ENCODE data around the gene DVL1.
A peak's percentile ranks its signal among the peaks of the same experiment; 100 is the strongest.

Gene DVL1

DNA sequence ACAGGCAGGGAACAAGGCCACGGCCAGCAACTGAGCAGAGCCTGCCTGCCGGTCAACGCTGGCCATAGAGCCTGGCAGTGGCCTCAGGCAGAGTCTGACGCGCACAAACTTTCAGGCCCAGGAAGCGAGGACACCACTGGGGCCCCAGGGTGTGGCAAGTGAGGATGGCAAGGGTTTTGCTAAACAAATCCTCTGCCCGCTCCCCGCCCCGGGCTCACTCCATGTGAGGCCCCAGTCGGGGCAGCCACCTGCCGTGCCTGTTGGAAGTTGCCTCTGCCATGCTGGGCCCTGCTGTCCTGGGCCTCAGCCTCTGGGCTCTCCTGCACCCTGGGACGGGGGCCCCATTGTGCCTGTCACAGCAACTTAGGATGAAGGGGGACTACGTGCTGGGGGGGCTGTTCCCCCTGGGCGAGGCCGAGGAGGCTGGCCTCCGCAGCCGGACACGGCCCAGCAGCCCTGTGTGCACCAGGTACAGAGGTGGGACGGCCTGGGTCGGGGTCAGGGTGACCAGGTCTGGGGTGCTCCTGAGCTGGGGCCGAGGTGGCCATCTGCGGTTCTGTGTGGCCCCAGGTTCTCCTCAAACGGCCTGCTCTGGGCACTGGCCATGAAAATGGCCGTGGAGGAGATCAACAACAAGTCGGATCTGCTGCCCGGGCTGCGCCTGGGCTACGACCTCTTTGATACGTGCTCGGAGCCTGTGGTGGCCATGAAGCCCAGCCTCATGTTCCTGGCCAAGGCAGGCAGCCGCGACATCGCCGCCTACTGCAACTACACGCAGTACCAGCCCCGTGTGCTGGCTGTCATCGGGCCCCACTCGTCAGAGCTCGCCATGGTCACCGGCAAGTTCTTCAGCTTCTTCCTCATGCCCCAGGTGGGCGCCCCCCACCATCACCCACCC, 17.9 kb downstream of the DVL1 start, which contains the start of gene TAS1R3:
Gene TAS1R3 (plus strand): TSS at position 213 of the 898 bp plus-strand sequence. CDS start 66 bp downstream, at position 279.
- Mint-ChIP-seq H3K27ac (ENCODE audit: low read depth) (no peak within 1 kb of the TSS), H3K27me3 (no peaks in the 10 kb centered on the region), H3K36me3 (ENCODE audit: insufficient read depth) (peaks cover 7% of the 10 kb centered on the region), H3K9me3 (no peaks in the 10 kb centered on the region), H3K4me1 (peaks cover 2% of the 10 kb centered on the region), H3K4me3 (no peak within 1 kb of the TSS)
- ATAC-seq (replicated peaks; ENCODE audit: extremely low read depth, poor library complexity, severe bottlenecking) (no peak), DNase-seq (ENCODE audit: low spot score in 2 of 2) (no peak)

- ATAC-seq (replicated peaks; ENCODE audit: extremely low read depth, poor library complexity, severe bottlenecking) (no peak), DNase-seq (ENCODE audit: low spot score in 2 of 2) (no peak)
- Mint-ChIP-seq H3K27ac (ENCODE audit: low read depth) (no peak overlapping the region), H3K4me1 (peaks cover 6% of the 10 kb centered on the region), H3K36me3 (ENCODE audit: insufficient read depth) (peaks cover 12% of the 10 kb centered on the region), H3K9me3 (no peaks in the 10 kb centered on the region), H3K27me3 (no peaks in the 10 kb centered on the region), H3K4me3 (no peak overlapping the region)
Measured at GRCh38 chr1:1330366-1331067, 18.7 kb downstream of the DVL1 start.

GRCh38 chr1:1329304-1330210, 19.7 kb downstream of the DVL1 start:
- no peak overlapping the region for H3K4me3 Mint-ChIP-seq
- H3K9me3 Mint-ChIP-seq: no peaks in the 10 kb centered on the region
- no peak overlapping the region for H3K27ac Mint-ChIP-seq (ENCODE audit: low read depth)
- DNase-seq (ENCODE audit: low spot score in 2 of 2) (no peak), ATAC-seq (replicated peaks; ENCODE audit: extremely low read depth, poor library complexity, severe bottlenecking) (no peak)
- H3K36me3 Mint-ChIP-seq (ENCODE audit: insufficient read depth): peaks cover 12% of the 10 kb centered on the region
- H3K4me1 Mint-ChIP-seq: peaks cover 8% of the 10 kb centered on the region
- no peaks in the 10 kb centered on the region for H3K27me3 Mint-ChIP-seq

DNA sequence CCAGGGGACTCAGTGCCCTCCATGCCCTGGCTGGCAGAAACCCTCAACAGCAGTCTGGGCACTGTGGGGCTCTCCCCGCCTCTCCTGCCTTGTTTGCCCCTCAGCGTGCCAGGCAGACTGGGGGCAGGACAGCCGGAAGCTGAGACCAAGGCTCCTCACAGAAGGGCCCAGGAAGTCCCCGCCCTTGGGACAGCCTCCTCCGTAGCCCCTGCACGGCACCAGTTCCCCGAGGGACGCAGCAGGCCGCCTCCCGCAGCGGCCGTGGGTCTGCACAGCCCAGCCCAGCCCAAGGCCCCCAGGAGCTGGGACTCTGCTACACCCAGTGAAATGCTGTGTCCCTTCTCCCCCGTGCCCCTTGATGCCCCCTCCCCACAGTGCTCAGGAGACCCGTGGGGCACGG, 21.0 kb downstream of the DVL1 start:
- Mint-ChIP-seq H3K4me1 (peaks cover 17% of the 10 kb centered on the region), H3K9me3 (no peaks in the 10 kb centered on the region), H3K4me3 (no peak overlapping the region), H3K27ac (ENCODE audit: low read depth) (no peak overlapping the region), H3K36me3 (ENCODE audit: insufficient read depth) (peaks cover 11% of the 10 kb centered on the region), H3K27me3 (no peaks in the 10 kb centered on the region)
- DNase-seq (ENCODE audit: low spot score in 2 of 2): no peak
- no peak for ATAC-seq (replicated peaks; ENCODE audit: extremely low read depth, poor library complexity, severe bottlenecking)

- ATAC-seq (replicated peaks; ENCODE audit: extremely low read depth, poor library complexity, severe bottlenecking) (no peak), DNase-seq (ENCODE audit: low spot score in 2 of 2) (no peak)
- Mint-ChIP-seq H3K4me3 (no peak overlapping the region), H3K4me1 (peaks cover 27% of the 10 kb centered on the region), H3K9me3 (no peaks in the 10 kb centered on the region), H3K27ac (ENCODE audit: low read depth) (no peak overlapping the region), H3K27me3 (no peaks in the 10 kb centered on the region), H3K36me3 (ENCODE audit: insufficient read depth) (peaks cover 11% of the 10 kb centered on the region)
Measured at GRCh38 chr1:1327291-1327690, 21.9 kb downstream of the DVL1 start.

DNA sequence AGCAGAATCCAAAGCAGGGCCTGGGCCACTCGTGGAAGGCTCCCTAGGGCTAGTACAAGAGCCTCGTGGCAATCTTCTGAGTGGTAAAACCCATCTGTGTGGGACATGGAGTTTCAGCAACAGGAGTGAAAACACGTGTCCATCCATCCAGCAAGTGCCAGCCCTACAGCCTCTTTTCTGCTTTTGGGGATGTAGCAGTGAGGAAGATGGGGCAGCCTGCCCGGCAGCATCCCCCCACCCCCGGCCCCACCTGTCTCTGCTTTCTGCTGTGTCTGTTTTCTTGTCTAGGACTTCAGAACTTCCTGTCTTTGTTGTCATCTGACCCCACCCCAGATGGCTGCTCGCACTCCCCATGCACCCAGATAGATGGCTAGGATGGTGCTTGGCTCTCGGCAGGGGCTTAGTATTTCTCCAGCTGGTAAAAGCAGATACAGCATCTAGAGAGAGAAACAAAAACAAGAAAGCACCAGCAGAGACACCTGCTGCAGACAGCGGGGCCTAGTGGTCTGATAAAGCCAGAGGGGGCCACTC, 23.1 kb downstream of the DVL1 start:
- peak overlapping the region; percentile 84 for H3K4me3 Mint-ChIP-seq
- peaks cover 13% of the 10 kb centered on the region for H3K36me3 Mint-ChIP-seq (ENCODE audit: insufficient read depth)
- peaks cover 31% of the 10 kb centered on the region for H3K4me1 Mint-ChIP-seq
- ATAC-seq (replicated peaks; ENCODE audit: extremely low read depth, poor library complexity, severe bottlenecking) (no peak), DNase-seq (ENCODE audit: low spot score in 2 of 2) (no peak)
- H3K27ac Mint-ChIP-seq (ENCODE audit: low read depth): no peak overlapping the region
- H3K27me3 Mint-ChIP-seq: no peaks in the 10 kb centered on the region
- no peaks in the 10 kb centered on the region for H3K9me3 Mint-ChIP-seq

GRCh38 chr1:1325288-1326074, 23.7 kb downstream of the DVL1 start:
- Mint-ChIP-seq H3K27me3 (no peaks in the 10 kb centered on the region), H3K4me1 (peaks cover 31% of the 10 kb centered on the region), H3K4me3 (peak overlapping the region; percentile 84), H3K9me3 (no peaks in the 10 kb centered on the region), H3K27ac (ENCODE audit: low read depth) (peak overlapping the region; percentile 89), H3K36me3 (ENCODE audit: insufficient read depth) (peaks cover 13% of the 10 kb centered on the region)
- no peak for ATAC-seq (replicated peaks; ENCODE audit: extremely low read depth, poor library complexity, severe bottlenecking)
- no peak for DNase-seq (ENCODE audit: low spot score in 2 of 2)

DNA sequence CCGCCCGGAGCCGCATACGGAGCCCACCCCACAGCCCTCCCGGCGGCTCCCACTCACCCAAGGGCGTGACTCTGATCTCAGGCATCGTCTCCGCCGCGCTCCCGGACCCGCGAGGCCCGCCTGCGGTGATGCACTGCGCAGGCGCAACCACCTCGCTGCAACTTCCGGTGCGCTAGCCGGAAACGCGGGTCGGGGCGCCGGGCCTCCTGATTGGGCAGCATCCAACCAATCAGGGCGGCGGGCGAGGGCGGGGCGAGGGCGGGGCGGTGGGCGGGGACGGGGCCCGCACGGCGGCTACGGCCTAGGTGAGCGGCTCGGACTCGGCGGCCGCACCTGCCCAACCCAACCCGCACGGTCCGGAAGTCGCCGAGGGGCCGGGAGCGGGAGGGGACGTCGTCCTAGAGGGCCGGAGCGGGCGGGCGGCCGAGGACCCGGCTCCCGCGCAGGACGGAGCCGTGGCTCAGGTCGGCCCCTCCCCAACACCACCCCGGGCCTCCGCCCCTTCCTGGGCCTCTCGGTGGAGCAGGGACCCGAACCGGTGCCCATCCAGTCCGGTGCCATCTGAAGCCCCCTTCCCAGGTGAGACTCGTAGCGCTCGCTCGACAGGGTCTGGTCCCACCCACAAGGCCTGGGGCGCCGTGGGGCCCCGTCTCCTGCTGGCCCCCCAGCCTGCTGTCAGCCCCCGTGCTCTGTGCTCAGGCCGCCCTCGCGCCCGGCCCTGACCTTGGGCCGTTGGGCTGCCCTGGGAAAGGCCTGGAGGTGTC, 24.5 kb downstream of the DVL1 start, which contains the start of the genes CPTP and INTS11:
Gene CPTP (plus strand): TSS at position 279 of the 764 bp plus-strand sequence. CDS start 2,109 bp downstream, outside the sequence.
Gene INTS11 (minus strand): TSS at position 137 of the 764 bp plus-strand sequence. CDS start 52 bp downstream, at position 85.
- Mint-ChIP-seq H3K9me3 (no peaks in the 10 kb centered on the region), H3K36me3 (ENCODE audit: insufficient read depth) (peaks cover 13% of the 10 kb centered on the region), H3K4me1 (peaks cover 36% of the 10 kb centered on the region), H3K27me3 (no peaks in the 10 kb centered on the region), H3K27ac (ENCODE audit: low read depth) (peak within 1 kb of the TSS; percentile 89), H3K4me3 (peak within 1 kb of the TSS; percentile 84)
- ATAC-seq (replicated peaks; ENCODE audit: extremely low read depth, poor library complexity, severe bottlenecking): peak; percentile 90
- DNase-seq (ENCODE audit: low spot score in 2 of 2): peak; percentile 90 to 91

DNA sequence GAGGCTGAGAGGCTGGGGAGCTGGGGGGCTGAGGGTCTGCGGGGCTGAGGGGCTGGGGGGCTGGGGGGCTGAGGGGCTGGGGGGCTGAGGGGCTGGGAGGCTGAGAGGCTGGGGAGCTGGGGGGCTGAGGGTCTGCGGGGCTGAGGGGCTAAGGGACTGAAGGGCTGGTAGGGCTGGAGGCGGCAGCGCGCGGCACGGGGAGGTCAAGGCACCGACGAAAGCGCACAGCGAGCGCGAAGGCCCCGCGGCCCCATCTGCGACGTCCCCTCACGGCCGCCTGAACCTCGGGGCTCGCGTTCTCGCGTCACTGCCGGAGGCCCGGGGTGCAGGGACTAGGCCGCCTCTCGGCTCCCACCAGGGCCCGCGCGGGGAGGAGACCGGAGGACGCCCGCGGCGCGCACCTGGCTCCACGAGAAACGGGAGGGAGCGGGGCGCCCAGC, 25.1 kb downstream of the DVL1 start:
- H3K4me3 Mint-ChIP-seq: peak overlapping the region; percentile 84
- peak; percentile 41 for ATAC-seq (replicated peaks; ENCODE audit: extremely low read depth, poor library complexity, severe bottlenecking)
- H3K4me1 Mint-ChIP-seq: peaks cover 36% of the 10 kb centered on the region
- H3K27me3 Mint-ChIP-seq: no peaks in the 10 kb centered on the region
- H3K9me3 Mint-ChIP-seq: no peaks in the 10 kb centered on the region
- H3K27ac Mint-ChIP-seq (ENCODE audit: low read depth): peak overlapping the region; percentile 89
- DNase-seq (ENCODE audit: low spot score in 2 of 2): no peak
- H3K36me3 Mint-ChIP-seq (ENCODE audit: insufficient read depth): peaks cover 18% of the 10 kb centered on the region

GRCh38 chr1:1322952-1323351, 26.3 kb downstream of the DVL1 start:
- DNase-seq (ENCODE audit: low spot score in 2 of 2) (no peak), ATAC-seq (replicated peaks; ENCODE audit: extremely low read depth, poor library complexity, severe bottlenecking) (no peak)
- peak overlapping the region; percentile 84 for H3K4me3 Mint-ChIP-seq
- H3K9me3 Mint-ChIP-seq: no peaks in the 10 kb centered on the region
- H3K27me3 Mint-ChIP-seq: no peaks in the 10 kb centered on the region
- peaks cover 36% of the 10 kb centered on the region for H3K4me1 Mint-ChIP-seq
- peaks cover 23% of the 10 kb centered on the region for H3K36me3 Mint-ChIP-seq (ENCODE audit: insufficient read depth)
- no peak overlapping the region for H3K27ac Mint-ChIP-seq (ENCODE audit: low read depth)

DNA sequence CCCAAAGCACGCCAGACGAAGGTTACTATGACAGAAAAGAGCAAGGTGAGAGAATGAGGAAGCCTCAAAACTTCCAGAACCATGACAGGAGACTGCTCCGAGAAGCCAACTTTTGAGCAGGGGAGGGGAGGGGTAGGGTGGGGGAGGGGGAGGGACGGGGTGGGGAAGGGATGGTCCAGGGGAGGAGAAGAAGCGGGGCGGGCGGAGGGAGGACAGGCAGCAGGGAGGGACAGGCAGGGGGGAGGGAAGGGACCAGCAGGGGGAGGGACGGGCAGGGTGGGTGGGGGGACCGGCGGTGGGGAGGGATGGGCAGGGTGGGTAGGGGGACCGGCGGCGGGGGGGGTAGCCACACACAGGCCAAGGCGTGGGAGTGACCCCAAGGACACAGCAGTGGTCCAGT, 26.8 kb downstream of the DVL1 start:
- Mint-ChIP-seq H3K27ac (ENCODE audit: low read depth) (no peak overlapping the region), H3K4me1 (peaks cover 36% of the 10 kb centered on the region), H3K9me3 (no peaks in the 10 kb centered on the region), H3K4me3 (peak overlapping the region; percentile 84), H3K36me3 (ENCODE audit: insufficient read depth) (peaks cover 24% of the 10 kb centered on the region), H3K27me3 (no peaks in the 10 kb centered on the region)
- ATAC-seq (replicated peaks; ENCODE audit: extremely low read depth, poor library complexity, severe bottlenecking) (no peak), DNase-seq (ENCODE audit: low spot score in 2 of 2) (no peak)
